AG04449 (cell line): ENCODE measurements around the gene B4GALNT3.

Source experiments
- CTCF ChIA-PET: fragments of 350-600 bp; formaldehyde crosslinking; extraction: SDS; loops from one replicate; lab custom pipeline; 2021; ENCODE audit warnings: antibody characterized with exemption; lab: Yijun Ruan, JAX
- POLR2A ChIA-PET: fragments of 400-600, 350-600 bp; formaldehyde crosslinking; extraction: SDS; loops from one replicate; lab custom pipeline; 2020; ENCODE audit warnings: antibody characterized with exemption, inconsistent platforms; lab: Yijun Ruan, JAX
- DNase-seq: peaks from one replicate; pipeline ENCODE4 v3.0.0-alpha.2; 2010; ENCODE audit warnings: low read depth, low spot score
- H3K4me3 ChIP-seq: 2 replicates; pipeline ENCODE4 v1.5.1; 2011; ENCODE audit warnings: low read depth, mild to moderate bottlenecking, control low read depth, low read length
- TF ChIP-seq, protein P1 (sequence below): IDR thresholded peaks from one replicate; pipeline ENCODE4 v1.5.1; 2011; ENCODE audit warnings: mild to moderate bottlenecking, moderate library complexity, low read length, control low read depth, inconsistent platforms; ENCODE audit not compliant: insufficient read depth; ENCODE audit errors: missing control alignments

The B4GALNT3 gene

DNA sequence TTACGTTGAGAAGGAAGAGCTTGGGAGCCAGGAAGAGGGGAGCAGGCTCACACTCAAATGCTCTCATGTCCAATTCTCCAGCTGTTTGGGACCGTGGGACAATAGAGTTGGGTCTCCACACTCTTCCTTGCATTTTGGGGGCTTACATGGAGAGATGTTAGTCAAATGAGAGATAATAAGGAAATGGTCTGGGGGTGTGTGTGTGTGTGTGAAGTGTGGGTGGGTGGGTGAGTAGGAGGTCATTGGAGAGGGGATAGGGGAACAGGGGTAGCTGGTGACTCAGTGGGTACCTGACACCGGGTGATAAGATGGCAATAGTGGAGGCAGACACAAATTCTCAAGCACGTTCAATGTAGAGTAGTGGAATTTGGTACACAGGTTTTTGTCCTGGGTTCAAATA, 68.0 kb downstream of the B4GALNT3 start:
- TF ChIP-seq, protein P1, sequence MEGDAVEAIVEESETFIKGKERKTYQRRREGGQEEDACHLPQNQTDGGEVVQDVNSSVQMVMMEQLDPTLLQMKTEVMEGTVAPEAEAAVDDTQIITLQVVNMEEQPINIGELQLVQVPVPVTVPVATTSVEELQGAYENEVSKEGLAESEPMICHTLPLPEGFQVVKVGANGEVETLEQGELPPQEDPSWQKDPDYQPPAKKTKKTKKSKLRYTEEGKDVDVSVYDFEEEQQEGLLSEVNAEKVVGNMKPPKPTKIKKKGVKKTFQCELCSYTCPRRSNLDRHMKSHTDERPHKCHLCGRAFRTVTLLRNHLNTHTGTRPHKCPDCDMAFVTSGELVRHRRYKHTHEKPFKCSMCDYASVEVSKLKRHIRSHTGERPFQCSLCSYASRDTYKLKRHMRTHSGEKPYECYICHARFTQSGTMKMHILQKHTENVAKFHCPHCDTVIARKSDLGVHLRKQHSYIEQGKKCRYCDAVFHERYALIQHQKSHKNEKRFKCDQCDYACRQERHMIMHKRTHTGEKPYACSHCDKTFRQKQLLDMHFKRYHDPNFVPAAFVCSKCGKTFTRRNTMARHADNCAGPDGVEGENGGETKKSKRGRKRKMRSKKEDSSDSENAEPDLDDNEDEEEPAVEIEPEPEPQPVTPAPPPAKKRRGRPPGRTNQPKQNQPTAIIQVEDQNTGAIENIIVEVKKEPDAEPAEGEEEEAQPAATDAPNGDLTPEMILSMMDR, result no peak
- no peak overlapping the region for H3K4me3 ChIP-seq
- ChIA-PET POLR2A (no interaction called here), CTCF (interaction anchor here (1.4 to 1.9 kb wide), 3 partner anchors 15 to 85 kb away, joined by 3 to 9 read pairs (median 7); no protein-coding TSS in a partner anchor)
- DNase-seq, result no peak

DNA sequence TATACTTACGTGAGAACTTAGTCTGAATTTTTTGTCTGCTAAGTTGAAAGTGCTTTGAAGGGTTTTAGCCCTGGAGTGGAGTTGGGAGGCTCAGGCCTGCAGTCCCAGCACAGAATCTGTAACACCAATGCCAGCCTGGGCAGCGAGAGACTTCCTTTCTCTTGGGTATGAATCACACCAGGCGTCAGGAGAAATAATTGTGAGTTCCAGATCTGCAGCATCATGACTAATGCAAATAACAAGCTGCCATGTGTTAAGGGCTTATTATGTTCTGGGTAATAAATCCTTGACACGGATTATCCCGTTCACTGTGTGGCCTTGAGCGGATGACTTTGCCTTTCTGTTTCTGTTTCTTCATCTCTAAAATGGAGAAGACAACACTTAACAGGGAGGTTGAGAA, 70.6 kb downstream of the B4GALNT3 start:
- peak; percentile 56 for DNase-seq
- TF ChIP-seq, protein P1, result no peak
- POLR2A ChIA-PET, result no interaction called here
- CTCF ChIA-PET, result interaction anchor here (0.9 to 1.5 kb wide), 5 partner anchors 9 to 89 kb away, joined by 3 to 8 read pairs (median 3); no protein-coding TSS in a partner anchor
- no peak overlapping the region for H3K4me3 ChIP-seq

DNA sequence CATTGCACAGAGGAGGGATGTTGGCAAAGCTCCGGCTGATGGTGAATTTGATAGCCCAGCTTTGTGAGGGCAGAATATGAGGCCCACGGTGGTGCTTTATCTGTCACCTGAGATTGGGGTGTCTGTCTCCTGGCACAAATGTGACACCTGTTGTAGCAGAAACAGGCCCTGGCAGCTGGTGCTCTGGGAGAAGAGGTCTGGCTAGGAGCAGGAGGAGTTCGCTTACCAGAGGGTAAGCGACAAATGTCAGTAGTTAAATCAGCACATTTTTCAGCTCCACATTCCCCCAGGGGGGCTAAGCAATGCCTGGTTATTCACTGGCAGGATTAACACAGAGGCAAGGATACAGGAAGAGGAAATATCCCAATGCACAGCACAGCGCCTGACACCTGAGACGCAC, 71.1 kb downstream of the B4GALNT3 start:
- ChIA-PET POLR2A (no interaction called here), CTCF (interaction anchor here (0.9 to 1.5 kb wide), 4 partner anchors 12 to 90 kb away, joined by 3 to 8 read pairs (median 4); no protein-coding TSS in a partner anchor)
- DNase-seq, result no peak
- TF ChIP-seq, protein P1, result no peak
- H3K4me3 ChIP-seq, result no peak overlapping the region

DNA sequence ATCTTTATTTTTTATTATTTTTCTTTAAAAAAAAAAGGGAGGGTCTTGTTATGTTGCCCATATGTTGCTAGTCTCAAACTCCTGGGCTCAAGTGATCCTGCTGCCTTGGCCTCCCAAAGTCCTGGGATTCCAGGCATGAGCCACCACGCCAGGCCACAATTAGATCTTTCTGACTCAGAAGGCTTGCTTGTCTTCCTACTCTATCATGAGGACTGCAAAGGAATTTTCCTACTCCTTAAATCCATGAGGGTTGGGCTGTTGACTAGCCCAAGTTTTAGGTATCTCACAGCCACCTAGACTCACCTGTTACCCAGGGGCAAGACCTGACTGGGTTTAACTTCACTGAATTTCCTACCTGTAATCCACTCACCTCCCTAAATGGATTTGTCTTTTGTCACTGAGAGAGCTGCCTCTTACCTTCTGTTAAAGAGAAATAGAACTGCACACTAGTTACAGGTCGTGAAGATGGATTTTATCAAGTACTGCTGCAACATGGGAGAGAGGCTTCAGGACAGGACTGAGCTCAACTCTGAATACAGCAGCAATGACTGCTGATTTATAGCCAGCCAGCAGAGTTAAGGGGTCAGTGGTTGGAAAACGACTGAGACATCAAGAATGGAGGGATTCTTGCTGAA, 72.3 kb downstream of the B4GALNT3 start:
- TF ChIP-seq, protein P1, result no peak
- ChIA-PET POLR2A (interaction anchor here (0.9 kb wide), 1 partner anchor 51 kb away, joined by 5 read pairs; no protein-coding TSS in a partner anchor), CTCF (interaction anchor here (0.6 to 14.1 kb wide), 4 partner anchors 15 to 219 kb away, joined by 3 to 230 read pairs (median 79); no protein-coding TSS in a partner anchor)
- H3K4me3 ChIP-seq, result no peak overlapping the region
- peak; percentile 31 for DNase-seq

DNA sequence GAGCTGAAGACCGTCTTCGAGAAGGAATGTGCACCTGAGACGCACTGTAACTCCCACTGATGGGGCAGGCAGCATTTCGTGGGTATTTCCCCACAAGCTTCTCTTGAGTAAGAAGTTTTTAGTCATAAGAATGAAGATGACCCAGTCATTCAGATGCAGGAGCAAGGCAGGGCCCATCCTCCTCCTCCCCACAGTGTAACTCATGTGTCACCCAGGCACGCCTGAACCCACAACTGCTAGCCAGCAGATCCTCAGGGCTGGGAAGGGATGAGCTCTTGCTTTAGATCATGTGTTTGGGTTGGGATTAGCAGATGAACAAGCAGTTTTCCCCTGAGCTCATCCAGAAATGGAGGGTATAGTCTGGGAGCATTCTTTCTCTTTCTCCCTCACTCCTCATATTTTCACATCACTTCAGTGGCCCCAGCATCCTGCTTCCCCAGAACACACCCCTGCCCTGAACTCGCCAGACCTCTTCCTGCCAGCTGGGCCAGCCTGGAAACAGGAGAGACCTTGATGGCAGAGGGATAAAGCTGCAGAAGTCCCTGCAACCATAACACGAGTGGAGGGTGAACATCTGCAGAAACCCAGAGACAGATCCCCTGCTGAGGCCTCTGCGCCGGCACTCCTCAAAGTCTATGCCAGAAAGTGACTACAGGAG, 73.3 kb downstream of the B4GALNT3 start:
- TF ChIP-seq, protein P1, result no peak
- no peak overlapping the region for H3K4me3 ChIP-seq
- ChIA-PET CTCF (interaction anchor here (0.6 to 14.1 kb wide), 9 partner anchors 9 to 218 kb away, joined by 3 to 230 read pairs (median 10); no protein-coding TSS in a partner anchor), POLR2A (interaction anchor here (0.9 kb wide), 1 partner anchor 52 kb away, joined by 5 read pairs; no protein-coding TSS in a partner anchor)
- peak; percentile 82 for DNase-seq

DNA sequence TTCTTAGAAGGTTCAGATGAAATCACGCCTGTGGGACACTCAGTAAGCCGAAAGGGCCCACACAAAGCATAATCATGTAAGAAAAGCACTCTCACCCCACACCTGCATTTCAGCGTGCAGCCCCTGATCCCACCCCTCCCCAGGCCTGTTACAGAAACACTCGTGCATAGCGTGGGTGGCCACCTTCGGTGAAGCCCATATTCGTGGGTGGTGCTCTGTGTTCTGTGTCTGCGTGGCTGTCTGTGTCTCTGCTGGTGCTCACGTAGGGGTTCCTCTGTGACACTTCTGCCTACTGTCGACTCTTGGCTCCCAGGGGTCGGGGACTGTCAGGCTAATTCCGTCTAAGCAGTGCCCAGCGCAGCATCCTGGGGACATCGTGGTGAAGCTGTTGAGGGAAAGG, 74.0 kb downstream of the B4GALNT3 start:
- CTCF ChIA-PET, result interaction anchor here (1.0 to 14.1 kb wide), 8 partner anchors 8 to 91 kb away, joined by 3 to 230 read pairs (median 10); no protein-coding TSS in a partner anchor
- POLR2A ChIA-PET, result no interaction called here
- DNase-seq, result no peak
- TF ChIP-seq, protein P1, result no peak
- no peak overlapping the region for H3K4me3 ChIP-seq
